Stimulated activated CD8-positive, alpha-beta memory T cell treated with anti-CD3 and anti-CD28 coated beads, Interleukin-2, amount 100 ng/mL, for 48 hours (primary cell): ENCODE data around the gene ELFN2.
A peak's percentile ranks its signal among the peaks of the same experiment; 100 is the strongest.
"Not testable (repeated sequence)": the region's sequence is repeated elsewhere in the genome, so short reads cannot be mapped to it uniquely, and the experiment has no call there.

Source experiments
- DNase-seq, 2 donors: peaks; one replicate each; pipeline ENCODE4 v3.0.0-alpha.2; 2020; ENCODE audit warnings: low read depth in 2 of 2

The ELFN2 gene

DNA sequence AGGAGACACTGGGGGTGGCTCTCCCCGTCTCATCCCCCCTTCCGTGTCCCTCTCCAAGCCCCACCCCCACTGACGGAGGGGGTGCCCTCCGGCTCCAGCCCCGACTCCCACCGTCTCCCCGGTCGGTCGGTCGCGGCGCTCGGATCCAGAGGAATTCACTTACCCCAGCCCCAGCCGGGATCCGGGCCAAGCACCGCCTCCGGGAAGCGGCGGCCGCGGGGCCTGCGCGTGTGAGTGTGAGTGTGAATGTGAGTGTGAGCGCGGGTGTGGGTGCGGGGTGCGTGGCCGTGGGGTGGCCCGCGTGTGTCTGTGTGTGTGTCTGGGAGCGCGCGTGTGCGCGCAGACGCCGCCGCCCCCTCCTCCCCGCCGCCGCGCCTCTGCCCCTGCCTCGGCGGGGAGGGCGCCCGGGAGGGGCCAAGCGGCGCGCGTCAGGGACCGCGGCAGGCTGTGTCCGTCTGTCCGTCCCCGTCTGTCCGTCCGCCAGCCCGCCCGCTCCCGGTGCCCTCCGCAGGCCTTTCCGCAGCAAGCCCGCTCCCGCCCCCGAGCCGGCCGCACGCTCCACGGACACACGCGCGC lies at the start of gene ELFN2:
Gene ELFN2, minus strand, starts transcription at position 345 of the 576 bp plus-strand sequence. CDS start 51,945 bp downstream, outside the sequence.
- DNase-seq = no peak

DNA sequence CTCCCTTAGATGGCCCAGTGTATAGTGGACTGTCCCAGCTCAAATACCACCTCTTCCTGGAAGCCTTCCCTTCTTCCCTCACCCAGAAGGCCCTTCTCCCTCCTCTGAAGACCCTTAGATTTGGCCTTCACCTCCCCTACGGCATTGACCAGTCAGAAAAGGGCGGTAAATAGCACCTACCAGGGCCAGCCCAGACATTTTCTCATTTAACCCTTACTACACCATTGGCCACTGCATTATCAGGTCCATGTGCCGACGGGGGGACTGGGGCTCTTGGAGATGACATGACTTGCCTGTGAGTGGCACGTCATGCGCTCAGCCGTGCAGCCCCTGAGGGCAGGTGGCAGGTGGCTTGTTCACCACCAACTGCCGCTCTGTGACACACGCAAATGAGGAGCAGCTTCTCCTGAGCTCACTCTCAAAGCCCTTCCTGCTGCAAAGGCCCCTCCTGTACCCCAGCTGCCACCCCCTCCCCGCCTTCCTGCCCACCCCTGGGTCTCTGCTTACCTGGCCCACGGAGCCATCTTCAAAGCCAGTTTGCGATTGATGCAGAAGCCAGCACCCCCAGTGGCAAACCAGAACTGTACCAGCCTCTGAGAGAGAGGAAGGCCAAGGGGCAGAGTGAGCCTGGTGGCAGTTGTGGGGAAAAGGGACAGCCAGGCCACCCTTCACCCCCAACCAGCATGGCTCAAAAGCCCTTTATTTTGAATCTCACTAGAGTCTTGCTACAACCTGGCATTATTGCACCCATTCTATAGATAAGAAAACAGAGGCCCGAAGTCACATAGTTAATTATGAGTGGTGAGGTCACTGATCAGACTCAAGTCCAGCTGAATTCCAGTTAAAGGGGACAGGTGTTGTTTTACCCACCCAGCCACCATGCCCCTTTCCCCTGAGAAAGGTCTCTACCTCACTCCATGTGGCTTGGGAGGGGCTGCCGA lies 49.4 kb upstream of the ELFN2 start:
- no peak for DNase-seq

- no peak for DNase-seq
Measured at GRCh38 chr22:37474447-37475090, 47.3 kb upstream of the ELFN2 start.

- DNase-seq = no peak
Measured at GRCh38 chr22:37473437-37473946, 46.2 kb upstream of the ELFN2 start.

DNA sequence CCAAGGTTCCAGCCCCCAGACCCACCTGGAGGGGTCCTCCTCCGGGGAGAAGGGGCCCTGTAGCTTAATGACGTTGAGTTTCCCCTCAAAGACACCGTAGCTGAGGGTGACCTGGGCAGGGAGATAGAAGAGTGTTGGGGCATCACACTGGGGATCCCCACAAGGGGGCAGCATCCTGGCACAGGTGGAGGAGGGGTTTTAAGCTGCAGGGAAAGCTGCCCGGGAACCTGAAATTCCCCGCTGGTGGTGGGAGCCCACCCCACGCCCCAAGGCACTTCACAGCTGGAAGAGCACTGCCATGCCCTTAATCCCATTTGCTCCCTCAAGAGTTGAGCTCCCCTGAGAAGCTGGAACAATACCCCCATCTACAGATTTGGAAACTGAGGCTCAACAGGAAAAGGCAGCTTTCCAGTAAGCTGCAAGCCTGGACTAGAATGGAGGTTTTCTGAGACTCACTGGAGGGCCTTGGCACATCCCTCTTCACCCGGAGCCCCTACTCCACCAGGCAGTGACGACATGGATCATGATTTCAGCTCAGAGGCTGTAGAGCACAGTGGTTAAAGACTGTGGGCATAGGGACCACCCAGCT lies 45.2 kb upstream of the ELFN2 start:
- DNase-seq = peak in 1 of 2 donors; percentile 34

DNA sequence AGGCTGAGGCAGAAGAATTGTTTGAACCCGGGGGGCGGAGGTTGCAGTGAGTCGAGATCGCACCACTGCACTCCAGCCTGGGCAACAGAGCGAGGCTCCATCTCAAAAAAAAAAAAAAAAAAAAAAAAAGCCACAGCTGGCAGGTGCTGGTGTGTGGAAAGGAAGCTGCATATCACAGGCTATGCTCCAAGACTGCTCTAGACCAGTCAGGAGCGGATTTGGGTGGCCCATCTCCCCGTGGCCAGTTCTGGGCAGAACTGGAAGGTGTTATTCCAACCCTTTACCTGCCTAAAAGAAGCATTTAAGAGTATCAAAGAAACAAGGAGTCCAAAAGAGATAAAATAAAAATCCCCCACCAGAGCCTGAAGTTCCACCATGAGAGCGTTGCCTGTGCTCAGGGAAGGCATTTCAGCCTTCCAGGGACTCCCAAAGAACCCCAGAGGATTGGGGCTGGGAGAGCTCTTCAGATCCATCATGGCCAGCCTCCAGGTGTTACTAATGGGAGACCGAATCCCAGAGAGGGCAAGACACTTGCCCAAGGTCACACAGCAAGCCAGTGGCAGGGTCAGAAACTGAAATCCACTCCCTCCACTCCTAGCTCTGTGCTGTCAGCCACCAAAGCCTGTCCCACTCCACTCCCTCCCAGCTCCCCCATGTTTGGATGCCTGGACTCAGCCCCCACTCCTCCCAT lies 44.6 kb upstream of the ELFN2 start:
- no peak for DNase-seq

DNA sequence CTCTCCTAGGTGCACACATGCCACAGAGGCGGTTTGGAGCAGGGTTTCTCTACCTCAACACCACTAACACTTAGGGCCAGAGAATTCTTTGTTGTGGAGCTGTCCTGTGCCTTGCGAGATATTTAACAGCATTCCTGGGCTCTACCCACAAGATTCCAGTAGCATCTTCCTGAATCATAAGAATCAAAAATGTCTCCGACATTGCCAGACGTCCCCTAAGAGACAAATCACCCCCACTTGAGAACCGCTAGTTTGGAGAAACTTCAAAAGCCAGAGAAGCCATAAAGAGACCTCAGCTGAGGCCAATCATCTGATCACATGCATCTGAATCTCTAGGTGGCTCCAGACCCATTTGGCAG lies 42.8 kb upstream of the ELFN2 start:
- DNase-seq = no peak

DNA sequence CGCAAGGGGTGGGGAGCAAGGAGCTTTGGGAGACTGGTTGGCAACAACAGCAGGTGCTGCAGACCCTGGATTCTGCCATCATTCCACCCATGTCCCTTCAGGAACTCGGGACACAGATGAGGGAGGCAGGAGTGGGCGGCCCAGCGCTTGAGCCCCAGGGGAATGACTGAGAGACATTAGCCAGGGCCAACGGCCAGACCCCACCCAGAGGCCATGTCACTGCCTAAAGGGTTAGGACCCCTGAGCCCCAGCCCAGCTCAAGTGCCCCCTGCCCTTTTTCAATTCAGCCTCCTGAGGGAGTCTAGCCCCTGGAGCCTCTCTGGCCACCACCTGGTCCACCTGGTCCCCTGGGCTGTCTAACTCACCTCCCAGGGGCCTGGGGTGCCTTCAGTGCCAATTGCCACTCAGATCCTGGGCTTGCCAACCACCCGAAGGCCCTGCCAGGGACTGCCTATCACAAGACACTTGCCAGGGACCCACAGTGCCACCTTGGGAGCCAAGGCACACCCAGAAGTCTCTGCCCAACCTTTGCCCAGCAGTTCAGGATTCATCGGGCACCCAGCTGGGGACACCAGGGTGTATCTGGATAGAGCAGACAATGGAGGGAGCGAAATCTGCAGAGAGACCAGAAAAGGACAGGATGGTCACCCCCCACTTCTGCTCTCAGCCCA lies 42.3 kb upstream of the ELFN2 start:
- DNase-seq = no peak

GRCh38 chr22:37468201-37468695 lies 41.0 kb upstream of the ELFN2 start:
- DNase-seq = not testable (repeated sequence)

- DNase-seq = no peak
Measured at GRCh38 chr22:37467391-37467955, 40.2 kb upstream of the ELFN2 start.

- DNase-seq = no peak
Measured at GRCh38 chr22:37464181-37464580, 36.9 kb upstream of the ELFN2 start.

GRCh38 chr22:37462983-37463382 lies 35.7 kb upstream of the ELFN2 start:
- DNase-seq = no peak

DNA sequence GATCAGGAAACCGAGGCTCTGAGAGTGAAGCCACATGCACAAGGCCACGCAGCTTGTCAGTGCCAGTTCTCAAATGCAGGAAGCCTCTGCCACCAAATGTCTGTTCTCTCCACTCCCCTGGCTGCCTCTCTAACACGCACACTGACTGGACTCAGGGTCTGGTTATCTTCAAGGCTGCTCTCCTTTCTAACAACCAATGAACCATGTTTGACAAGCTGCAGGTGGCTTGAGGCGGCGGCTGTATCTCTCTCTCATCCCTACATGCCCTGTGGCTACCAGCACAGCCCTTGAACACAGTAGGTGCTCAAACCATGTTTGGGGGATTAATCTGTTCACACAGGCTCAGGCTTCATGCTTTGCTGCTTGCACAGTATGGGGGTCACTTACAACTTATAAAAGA lies 35.2 kb upstream of the ELFN2 start:
- DNase-seq = no peak

GRCh38 chr22:37461961-37462360 lies 34.7 kb upstream of the ELFN2 start:
- no peak for DNase-seq

GRCh38 chr22:37460684-37461083 lies 33.4 kb upstream of the ELFN2 start:
- DNase-seq = no peak

DNA sequence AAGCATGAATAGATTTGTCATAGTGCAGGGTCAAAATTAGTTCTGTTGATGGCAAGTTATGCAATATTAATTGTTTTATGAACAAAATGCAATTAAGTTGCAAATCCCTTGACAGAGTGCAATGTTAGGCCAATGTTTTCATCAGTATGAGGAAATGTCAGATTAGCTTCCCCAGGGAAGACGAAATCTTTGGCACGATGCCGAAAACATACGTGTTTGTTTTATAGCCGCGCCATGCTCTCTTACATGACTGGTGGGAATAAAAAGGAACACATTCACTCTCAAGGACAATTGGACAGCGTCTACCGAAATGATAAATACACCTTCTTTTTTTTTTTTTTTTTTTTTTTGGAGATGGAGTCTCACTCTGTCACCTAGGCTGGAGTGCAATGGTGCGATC lies 31.9 kb upstream of the ELFN2 start:
- no peak for DNase-seq

GRCh38 chr22:37457093-37457893 lies 30.0 kb upstream of the ELFN2 start:
- peak; percentile 73 to 80 for DNase-seq

GRCh38 chr22:37456346-37456745 lies 29.1 kb upstream of the ELFN2 start:
- DNase-seq = no peak

GRCh38 chr22:37455896-37456295 lies 28.6 kb upstream of the ELFN2 start:
- no peak for DNase-seq
